Hippocampal formation (tissue), 2 donors: Measurements from ENCODE around the gene VPS25.

Source experiments
- DNase-seq, 2 donors: peaks; one replicate each; lab custom pipeline; 2025; lab: John Stamatoyannopoulos, UW

VPS25 gene

GRCh38 chr17:42795465-42795864 is 22.2 kb downstream of the VPS25 start:
- no peak for DNase-seq

GRCh38 chr17:42796066-42796758 is 23.0 kb downstream of the VPS25 start:
- DNase-seq, result no peak

- no peak for DNase-seq
Measured at GRCh38 chr17:42797067-42798007, 24.1 kb downstream of the VPS25 start.

GRCh38 chr17:42798011-42798382 is 24.7 kb downstream of the VPS25 start:
- DNase-seq, result no peak

- DNase-seq, result peak; percentile 69 to 76
Measured at GRCh38 chr17:42798383-42799380, 25.4 kb downstream of the VPS25 start, which contains the start of the genes CNTD1 and COA3. CNTD1 (plus strand) TSS chr17:42798861; CDS start chr17:42799068, 207 bp downstream. COA3 (minus strand) TSS chr17:42798704; CDS start chr17:42798681, 23 bp downstream.

GRCh38 chr17:42803074-42803883 is 30.0 kb downstream of the VPS25 start:
- DNase-seq, result no peak

- DNase-seq, result no peak
Measured at GRCh38 chr17:42804918-42805367, 31.7 kb downstream of the VPS25 start.

GRCh38 chr17:42806249-42806648 is 33.0 kb downstream of the VPS25 start:
- DNase-seq, result no peak

GRCh38 chr17:42809250-42809649 is 36.0 kb downstream of the VPS25 start:
- DNase-seq, result peak in 1 of 2 donors; percentile 30

- DNase-seq, result no peak
Measured at GRCh38 chr17:42814633-42815399, 41.6 kb downstream of the VPS25 start.

GRCh38 chr17:42817866-42818265 is 44.6 kb downstream of the VPS25 start:
- DNase-seq, result no peak

GRCh38 chr17:42818379-42818778 is 45.1 kb downstream of the VPS25 start:
- no peak for DNase-seq

GRCh38 chr17:42819939-42820535 is 46.8 kb downstream of the VPS25 start:
- DNase-seq, result no peak

GRCh38 chr17:42821176-42821575 is 47.9 kb downstream of the VPS25 start:
- DNase-seq, result no peak

- DNase-seq, result no peak
Measured at GRCh38 chr17:42827472-42827871, 54.2 kb downstream of the VPS25 start.
